ENCODE measurements around the gene ANO4.
"Not testable (repeated sequence)": the region's sequence is repeated elsewhere in the genome, so short reads cannot be mapped to it uniquely, and the experiment has no call there.

DNA sequence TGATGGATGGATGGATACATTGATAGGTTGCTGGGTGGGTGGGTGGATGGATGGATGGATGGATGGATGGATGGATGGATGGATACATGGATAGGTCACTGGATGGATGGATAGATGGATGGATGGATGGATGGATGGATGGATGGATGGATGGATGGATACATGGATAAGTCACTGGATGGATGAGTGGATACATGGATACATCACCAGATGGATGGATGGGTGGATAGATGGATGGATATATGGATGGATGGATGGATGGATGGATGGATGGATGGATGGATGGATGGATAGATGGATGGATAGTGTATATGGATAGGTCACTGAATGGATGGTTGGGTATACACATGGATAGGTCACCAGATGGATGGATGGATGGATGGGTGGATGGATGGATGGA is 194.9 kb downstream of the ANO4 start:
- TF ChIP-seq, protein P1, sequence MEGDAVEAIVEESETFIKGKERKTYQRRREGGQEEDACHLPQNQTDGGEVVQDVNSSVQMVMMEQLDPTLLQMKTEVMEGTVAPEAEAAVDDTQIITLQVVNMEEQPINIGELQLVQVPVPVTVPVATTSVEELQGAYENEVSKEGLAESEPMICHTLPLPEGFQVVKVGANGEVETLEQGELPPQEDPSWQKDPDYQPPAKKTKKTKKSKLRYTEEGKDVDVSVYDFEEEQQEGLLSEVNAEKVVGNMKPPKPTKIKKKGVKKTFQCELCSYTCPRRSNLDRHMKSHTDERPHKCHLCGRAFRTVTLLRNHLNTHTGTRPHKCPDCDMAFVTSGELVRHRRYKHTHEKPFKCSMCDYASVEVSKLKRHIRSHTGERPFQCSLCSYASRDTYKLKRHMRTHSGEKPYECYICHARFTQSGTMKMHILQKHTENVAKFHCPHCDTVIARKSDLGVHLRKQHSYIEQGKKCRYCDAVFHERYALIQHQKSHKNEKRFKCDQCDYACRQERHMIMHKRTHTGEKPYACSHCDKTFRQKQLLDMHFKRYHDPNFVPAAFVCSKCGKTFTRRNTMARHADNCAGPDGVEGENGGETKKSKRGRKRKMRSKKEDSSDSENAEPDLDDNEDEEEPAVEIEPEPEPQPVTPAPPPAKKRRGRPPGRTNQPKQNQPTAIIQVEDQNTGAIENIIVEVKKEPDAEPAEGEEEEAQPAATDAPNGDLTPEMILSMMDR (IDR thresholded peaks at IDR 0.05) = not testable (repeated sequence)
- TF ChIP-seq EZH2 (IDR thresholded peaks at IDR 0.05; ENCODE audit: borderline replicate concordance, insufficient read depth, low read depth, low read length, poor library complexity, severe bottlenecking) = not testable (repeated sequence)

All from B cell (primary cell).